Neural progenitor cell (in vitro differentiated cells): ENCODE measurements around the gene MZB1. TPM values are rescaled to one million over a fixed set of nuclear protein-coding genes. Genes with fewer than 3 reads are reported as not detected.
A peak's percentile ranks its signal among the peaks of the same experiment; 100 is the strongest.

Source experiments
- DNase-seq: peaks from one replicate; pipeline ENCODE4 v3.0.0-alpha.2; 2016; ENCODE audit warnings: low spot score
- H2AFZ ChIP-seq: fragments of 200-600 bp; sonication (generic); replicated peaks from 2 replicates; pipeline ENCODE4 v1.6.1; 2016; ENCODE audit warnings: antibody characterized with exemption
- H3F3A ChIP-seq: fragments of 200-600 bp; sonication (generic); 2 replicates; pipeline ENCODE4 v1.6.1; 2016; ENCODE audit warnings: antibody characterized with exemption, low read depth
- H3K27ac ChIP-seq: fragments of 200-600 bp; sonication (generic); 2 replicates; pipeline ENCODE4 v1.5.1; 2016; ENCODE audit warnings: mild to moderate bottlenecking
- H3K27me3 ChIP-seq: fragments of 200-600 bp; sonication (generic); 2 replicates; pipeline ENCODE4 v1.6.1; 2016; ENCODE audit warnings: mild to moderate bottlenecking, moderate library complexity
- H3K36me3 ChIP-seq: fragments of 200-600 bp; sonication (generic); 2 replicates; pipeline ENCODE4 v1.5.1; 2016
- H3K4me1 ChIP-seq: fragments of 200-600 bp; sonication (generic); 2 replicates; pipeline ENCODE4 v1.6.1; 2016; ENCODE audit warnings: mixed run types
- H3K4me2 ChIP-seq: fragments of 200-600 bp; sonication (generic); 2 replicates; pipeline ENCODE4 v1.6.1; 2016
- H3K4me3 ChIP-seq: fragments of 200-600 bp; sonication (generic); 2 replicates; pipeline ENCODE4 v1.5.1; 2016
- H3K79me2 ChIP-seq: fragments of 200-600 bp; sonication (generic); 2 replicates; pipeline ENCODE4 v1.6.1; 2016; ENCODE audit warnings: low read depth
- H3K9ac ChIP-seq: fragments of 200-600 bp; sonication (generic); 2 replicates; pipeline ENCODE4 v1.6.1; 2016
- H3K9me3 ChIP-seq: fragments of 200-600 bp; sonication (generic); 2 replicates; pipeline ENCODE4 v1.5.1; 2016; ENCODE audit warnings: low read depth
- H4K20me1 ChIP-seq: fragments of 200-600 bp; sonication (generic); 2 replicates; pipeline ENCODE4 v1.6.1; 2016; ENCODE audit warnings: low read depth
- H3K27ac Mint-ChIP-seq: 3 replicates; pipeline ENCODE4 v1.8.0; 2021; ENCODE audit warnings: mixed read lengths
- H3K27me3 Mint-ChIP-seq: 2 replicates; pipeline ENCODE4 v1.8.0; 2022; ENCODE audit warnings: low read depth, mild to moderate bottlenecking, inconsistent platforms, moderate library complexity, mixed read lengths; ENCODE audit not compliant: insufficient read depth
- H3K36me3 Mint-ChIP-seq: 3 replicates; pipeline ENCODE4 v1.8.0; 2021; ENCODE audit warnings: mixed read lengths
- H3K4me1 Mint-ChIP-seq: 3 replicates; pipeline ENCODE4 v1.8.0; 2021; ENCODE audit warnings: mixed read lengths
- H3K4me3 Mint-ChIP-seq: 3 replicates; pipeline ENCODE4 v1.8.0; 2021; ENCODE audit warnings: mild to moderate bottlenecking, moderate library complexity, mixed read lengths
- H3K9me3 Mint-ChIP-seq: 3 replicates; pipeline ENCODE4 v1.8.0; 2020; ENCODE audit warnings: mixed read lengths
- CTCF ChIP-seq: fragments of 200-600 bp; sonication (generic); IDR thresholded peaks from 2 replicates; pipeline ENCODE4 v1.5.1; 2017; ENCODE audit warnings: antibody characterized with exemption, mild to moderate bottlenecking
- EZH2 ChIP-seq: fragments of 200-600 bp; sonication (generic); IDR thresholded peaks from 2 replicates; pipeline ENCODE4 v1.6.1; 2017; ENCODE audit warnings: antibody characterized with exemption, mild to moderate bottlenecking, moderate library complexity
- EZH2phosphoT487 ChIP-seq: fragments of 200-600 bp; sonication (generic); IDR thresholded peaks from 2 replicates; pipeline ENCODE4 v1.6.1; 2017; ENCODE audit warnings: antibody characterized with exemption
- total RNA-seq: library from RNA; depleted of rRNA; stranded (reverse); fragments of >200 nt; gene quantifications from 2 replicates; pipeline ENCODE4 v1.2.3, GENCODE V29; 2015; ENCODE audit warnings: low replicate concordance

MZB1 gene
- total RNA-seq, 1 donor from 2014 or later, result not detected

- H3K27me3 Mint-ChIP-seq, result peaks cover 30% of the 10 kb centered on the region
- DNase-seq, result no peak
- Histone ChIP-seq H3K9ac (no peak overlapping the region), H3K4me3 (peak overlapping the region; percentile 46), H3K79me2 (no peaks in the 10 kb centered on the region), H2AFZ (peak overlapping the region; percentile 83), H3K27me3 (peaks cover 51% of the 10 kb centered on the region), H3F3A (peaks cover 36% of the 10 kb centered on the region), H3K4me1 (peaks cover 16% of the 10 kb centered on the region), H3K4me2 (peak overlapping the region; percentile 82), H3K27ac (no peak overlapping the region), H3K9me3 (no peaks in the 10 kb centered on the region), H4K20me1 (peaks cover 4% of the 10 kb centered on the region), H3K36me3 (no peaks in the 10 kb centered on the region)
- H3K4me1 Mint-ChIP-seq, result peaks cover 14% of the 10 kb centered on the region
- no peaks in the 10 kb centered on the region for H3K9me3 Mint-ChIP-seq
- peak overlapping the region; percentile 52 for H3K4me3 Mint-ChIP-seq
- peaks cover 5% of the 10 kb centered on the region for H3K36me3 Mint-ChIP-seq
- H3K27ac Mint-ChIP-seq, result no peak overlapping the region
- TF ChIP-seq EZH2 (no peak), CTCF (no peak), EZH2phosphoT487 (no peak)
These were observed 2.0 kb upstream of the MZB1 start for GRCh38 chr5:139391570-139392323.

- Mint-ChIP-seq H3K4me3 (no peak overlapping the region), H3K27ac (peak overlapping the region; percentile 90), H3K9me3 (no peaks in the 10 kb centered on the region), H3K27me3 (peaks cover 25% of the 10 kb centered on the region), H3K36me3 (no peaks in the 10 kb centered on the region), H3K4me1 (peaks cover 10% of the 10 kb centered on the region)
- Histone ChIP-seq H2AFZ (no peak overlapping the region), H3F3A (peaks cover 30% of the 10 kb centered on the region), H3K27ac (no peak overlapping the region), H3K79me2 (no peaks in the 10 kb centered on the region), H3K4me2 (no peak overlapping the region), H3K4me3 (no peak overlapping the region), H3K4me1 (peaks cover 16% of the 10 kb centered on the region), H3K27me3 (peaks cover 46% of the 10 kb centered on the region), H4K20me1 (peaks cover 4% of the 10 kb centered on the region), H3K9ac (no peak overlapping the region), H3K36me3 (no peaks in the 10 kb centered on the region), H3K9me3 (no peaks in the 10 kb centered on the region)
- no peak for DNase-seq
- TF ChIP-seq EZH2 (no peak), EZH2phosphoT487 (no peak), CTCF (no peak)
These were observed 1.2 kb upstream of the MZB1 start for GRCh38 chr5:139390639-139391569.

GRCh38 chr5:139388198-139388821 lies 1.4 kb downstream of the MZB1 start:
- H2AFZ ChIP-seq, result peak overlapping the region; percentile 34
- Mint-ChIP-seq H3K4me1 (peaks cover 14% of the 10 kb centered on the region), H3K4me3 (no peak overlapping the region), H3K27ac (no peak overlapping the region), H3K9me3 (no peaks in the 10 kb centered on the region), H3K27me3 (peaks cover 18% of the 10 kb centered on the region), H3K36me3 (no peaks in the 10 kb centered on the region)
- peaks cover 4% of the 10 kb centered on the region for H3K4me1 ChIP-seq
- H3K27me3 ChIP-seq, result peaks cover 20% of the 10 kb centered on the region
- peaks cover 4% of the 10 kb centered on the region for H4K20me1 ChIP-seq
- DNase-seq, result no peak
- H3K9ac ChIP-seq, result no peak overlapping the region
- H3F3A ChIP-seq, result peaks cover 24% of the 10 kb centered on the region
- H3K4me2 ChIP-seq, result no peak overlapping the region
- H3K79me2 ChIP-seq, result no peaks in the 10 kb centered on the region
- no peak overlapping the region for H3K4me3 ChIP-seq
- no peak overlapping the region for H3K27ac ChIP-seq
- no peaks in the 10 kb centered on the region for H3K9me3 ChIP-seq
- H3K36me3 ChIP-seq, result no peaks in the 10 kb centered on the region
- TF ChIP-seq CTCF, result no peak
- TF ChIP-seq EZH2, result no peak
- no peak for TF ChIP-seq EZH2phosphoT487
